ENCODE data around the gene AOC2.

- no peak for TF ChIP-seq EP300 (IDR thresholded peaks at IDR 0.05; ENCODE audit: borderline replicate concordance in 1 of 2, control insufficient read depth in 1 of 2, low read depth in 2 of 2, low read length in 2 of 2)
- TF ChIP-seq CTCF (IDR thresholded peaks at IDR 0.05 in 2 of 3, conservative IDR thresholded peaks at IDR 0.05 in 1 of 3; ENCODE audit: control insufficient read depth in 2 of 3, extremely low read depth in 1 of 3, insufficient read depth in 1 of 3, low read depth in 3 of 3, low read length in 3 of 3): no peak
These were observed 36.5 kb downstream of the AOC2 start for GRCh38 chr17:42880776-42881310.

All from GM12878 (cell line).